Mesothelial cell of epicardium (in vitro differentiated cells): Measurements from ENCODE around the gene SIPA1L3. TPM values are rescaled to one million over a fixed set of nuclear protein-coding genes. Genes with fewer than 3 reads are reported as not detected.

Source experiments
- DNase-seq, 2 experiments: peaks; one replicate each; pipeline ENCODE4 v3.0.0; 2021; ENCODE audit warnings: low spot score in 2 of 2; ENCODE audit not compliant: unreplicated experiment in 2 of 2
- H3K27ac Mint-ChIP-seq: 2 replicates; pipeline ENCODE4 v1.8.0; 2021; ENCODE audit warnings: mixed read lengths
- H3K27me3 Mint-ChIP-seq: 2 replicates; pipeline ENCODE4 v1.8.0; 2021; ENCODE audit warnings: low read depth, mixed read lengths
- H3K36me3 Mint-ChIP-seq: 2 replicates; pipeline ENCODE4 v1.8.0; 2021; ENCODE audit warnings: mixed read lengths
- H3K4me1 Mint-ChIP-seq: 2 replicates; pipeline ENCODE4 v1.8.0; 2021; ENCODE audit warnings: mixed read lengths
- H3K4me3 Mint-ChIP-seq: 2 replicates; pipeline ENCODE4 v1.8.0; 2021; ENCODE audit warnings: mild to moderate bottlenecking, moderate library complexity, mixed read lengths
- H3K9me3 Mint-ChIP-seq: 2 replicates; pipeline ENCODE4 v1.8.0; 2021; ENCODE audit warnings: mixed read lengths
- total RNA-seq: library from RNA; stranded (reverse); gene quantifications from 3 replicates; pipeline ENCODE4 v1.2.1, GENCODE V29; 2021
- TF ChIP-seq, protein P1 (sequence below): fragments of 200-600 bp; sonication (generic); IDR thresholded peaks from one replicate; pipeline ENCODE4 v1.5.0; 2021; ENCODE audit warnings: antibody characterized with exemption; ENCODE audit not compliant: unreplicated experiment

Gene SIPA1L3
- total RNA-seq, 1 donor from 2014 or later, result 58.2 TPM

DNA sequence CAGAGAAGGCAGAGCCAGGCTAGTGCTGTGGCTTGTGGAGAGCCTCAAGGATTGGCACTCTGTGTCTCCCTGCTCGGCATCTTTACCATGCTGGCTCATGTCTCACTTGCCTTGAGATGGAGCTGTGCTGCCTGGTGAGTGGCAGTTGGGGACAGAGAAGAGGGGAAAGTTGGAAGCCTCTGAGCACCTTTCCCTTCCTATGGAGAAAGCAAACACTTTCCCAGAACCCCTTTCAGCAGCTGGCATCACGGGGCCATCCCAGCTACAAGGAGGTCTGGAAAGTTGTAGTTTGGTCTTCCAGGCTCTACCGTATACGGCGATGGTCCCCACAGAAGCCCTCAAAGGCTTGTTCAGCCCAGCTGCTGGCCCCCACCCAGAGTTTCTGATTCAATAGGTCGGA is 258.3 kb downstream of the SIPA1L3 start:
- Mint-ChIP-seq H3K27ac (no peak overlapping the region), H3K9me3 (peaks cover 3% of the 10 kb centered on the region), H3K27me3 (no peaks in the 10 kb centered on the region), H3K36me3 (peaks cover 51% of the 10 kb centered on the region), H3K4me1 (no peaks in the 10 kb centered on the region), H3K4me3 (no peak overlapping the region)
- DNase-seq, result no peak
- TF ChIP-seq, protein P1, sequence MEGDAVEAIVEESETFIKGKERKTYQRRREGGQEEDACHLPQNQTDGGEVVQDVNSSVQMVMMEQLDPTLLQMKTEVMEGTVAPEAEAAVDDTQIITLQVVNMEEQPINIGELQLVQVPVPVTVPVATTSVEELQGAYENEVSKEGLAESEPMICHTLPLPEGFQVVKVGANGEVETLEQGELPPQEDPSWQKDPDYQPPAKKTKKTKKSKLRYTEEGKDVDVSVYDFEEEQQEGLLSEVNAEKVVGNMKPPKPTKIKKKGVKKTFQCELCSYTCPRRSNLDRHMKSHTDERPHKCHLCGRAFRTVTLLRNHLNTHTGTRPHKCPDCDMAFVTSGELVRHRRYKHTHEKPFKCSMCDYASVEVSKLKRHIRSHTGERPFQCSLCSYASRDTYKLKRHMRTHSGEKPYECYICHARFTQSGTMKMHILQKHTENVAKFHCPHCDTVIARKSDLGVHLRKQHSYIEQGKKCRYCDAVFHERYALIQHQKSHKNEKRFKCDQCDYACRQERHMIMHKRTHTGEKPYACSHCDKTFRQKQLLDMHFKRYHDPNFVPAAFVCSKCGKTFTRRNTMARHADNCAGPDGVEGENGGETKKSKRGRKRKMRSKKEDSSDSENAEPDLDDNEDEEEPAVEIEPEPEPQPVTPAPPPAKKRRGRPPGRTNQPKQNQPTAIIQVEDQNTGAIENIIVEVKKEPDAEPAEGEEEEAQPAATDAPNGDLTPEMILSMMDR, result no peak

DNA sequence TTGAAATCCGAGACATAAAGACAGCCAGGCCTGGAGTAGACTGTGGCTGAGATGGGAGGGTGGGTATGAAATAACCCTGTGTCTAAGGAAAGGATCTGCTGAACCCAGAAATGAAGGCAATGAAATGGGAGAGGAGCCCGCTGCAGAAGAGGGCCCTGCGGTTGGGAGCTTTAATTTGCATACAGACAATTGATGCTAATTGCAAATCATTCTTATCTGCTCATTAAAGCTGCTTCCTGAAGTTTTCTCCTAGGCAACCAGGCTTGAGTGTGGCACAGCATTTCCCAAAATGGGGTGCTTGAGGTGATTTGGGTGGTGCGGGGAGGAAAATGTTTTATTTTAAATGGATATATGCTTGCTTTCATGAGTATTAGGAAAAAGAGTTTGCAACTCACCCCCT is 261.6 kb downstream of the SIPA1L3 start:
- no peak for DNase-seq
- TF ChIP-seq, protein P1, result no peak
- H3K27me3 Mint-ChIP-seq, result no peaks in the 10 kb centered on the region
- no peaks in the 10 kb centered on the region for H3K4me1 Mint-ChIP-seq
- H3K36me3 Mint-ChIP-seq, result peaks cover 30% of the 10 kb centered on the region
- no peak overlapping the region for H3K4me3 Mint-ChIP-seq
- no peaks in the 10 kb centered on the region for H3K9me3 Mint-ChIP-seq
- no peak overlapping the region for H3K27ac Mint-ChIP-seq

DNA sequence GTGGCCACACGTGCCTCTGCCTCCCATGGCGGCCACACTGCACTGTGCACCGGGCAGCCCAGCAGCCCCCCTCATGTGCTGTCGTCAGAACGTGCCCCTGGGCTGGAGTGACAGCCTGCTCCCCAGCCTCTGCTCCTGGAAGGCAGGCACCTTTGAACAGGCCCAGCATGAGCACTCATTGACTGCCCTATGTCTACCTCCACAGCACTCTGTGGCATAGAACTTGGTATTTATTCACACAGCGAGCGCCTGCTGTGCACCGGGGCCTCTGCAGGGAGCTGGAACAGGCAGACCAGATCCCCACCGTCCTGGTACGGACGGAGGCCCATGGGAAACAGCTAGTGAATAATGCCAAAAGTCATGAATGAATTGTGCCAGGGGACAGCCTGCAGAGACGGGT is 263.3 kb downstream of the SIPA1L3 start:
- H3K27me3 Mint-ChIP-seq, result no peaks in the 10 kb centered on the region
- H3K27ac Mint-ChIP-seq, result no peak overlapping the region
- H3K4me1 Mint-ChIP-seq, result no peaks in the 10 kb centered on the region
- peaks cover 17% of the 10 kb centered on the region for H3K36me3 Mint-ChIP-seq
- no peaks in the 10 kb centered on the region for H3K9me3 Mint-ChIP-seq
- no peak for DNase-seq
- no peak overlapping the region for H3K4me3 Mint-ChIP-seq
- TF ChIP-seq, protein P1, result no peak

DNA sequence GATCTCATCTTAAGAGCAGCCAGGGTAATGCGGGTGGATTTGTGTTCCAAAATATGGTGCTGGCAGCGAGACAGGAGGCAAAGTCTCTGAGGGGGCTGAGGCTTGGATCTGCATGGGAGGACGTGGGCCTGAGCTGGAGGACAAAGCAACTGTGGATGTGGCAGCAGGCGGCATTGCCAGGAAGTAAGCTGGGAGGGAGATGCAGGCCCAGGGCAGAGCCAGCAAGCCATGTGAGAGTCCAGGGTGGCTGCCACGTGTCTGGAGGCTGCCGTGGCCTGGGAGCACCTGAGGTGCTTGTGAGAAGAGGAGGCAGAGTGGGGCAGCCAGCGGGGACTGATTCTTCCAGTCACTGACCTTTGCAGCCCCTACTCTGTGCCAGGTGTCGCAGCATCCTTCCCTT is 265.0 kb downstream of the SIPA1L3 start:
- DNase-seq, result no peak
- TF ChIP-seq, protein P1, result no peak
- Mint-ChIP-seq H3K9me3 (no peaks in the 10 kb centered on the region), H3K27ac (no peak overlapping the region), H3K27me3 (no peaks in the 10 kb centered on the region), H3K36me3 (peaks cover 10% of the 10 kb centered on the region), H3K4me1 (no peaks in the 10 kb centered on the region), H3K4me3 (no peak overlapping the region)

DNA sequence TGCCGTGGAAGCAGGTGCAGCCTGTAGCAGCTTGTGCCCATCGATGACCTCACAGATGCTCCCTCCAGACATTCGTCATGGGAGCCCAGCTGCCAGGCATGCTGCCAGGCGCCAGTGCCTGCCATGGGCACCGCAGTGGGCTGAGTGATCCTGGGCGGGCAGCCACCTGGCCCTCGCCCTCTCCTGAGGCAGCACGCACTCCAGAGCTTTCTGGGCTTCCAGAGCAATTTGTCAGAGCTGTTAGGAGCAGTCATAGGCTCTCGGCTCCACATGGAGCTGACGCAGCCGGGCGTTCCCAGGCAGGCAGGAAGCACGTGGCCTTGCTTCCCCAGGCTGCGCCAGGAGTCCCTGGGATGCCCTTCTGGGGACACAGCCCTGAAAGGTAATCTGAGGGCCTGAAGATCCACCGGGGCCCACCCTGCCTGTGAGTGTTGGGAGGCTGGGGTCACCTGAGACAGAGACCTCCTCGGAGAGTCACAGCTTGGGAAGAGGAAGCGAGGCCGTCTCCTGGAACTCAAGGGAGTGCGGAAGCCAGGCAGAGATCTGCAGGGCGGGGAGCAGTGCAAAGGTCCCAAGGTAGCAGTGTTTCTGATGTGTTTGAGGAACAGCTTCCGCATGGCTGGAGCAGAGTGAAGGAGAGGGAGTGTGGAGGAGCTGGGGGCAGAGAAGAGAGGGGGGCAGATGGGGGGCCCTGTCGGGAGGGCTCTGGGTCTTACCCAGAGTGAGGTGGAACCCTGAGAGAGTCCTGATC is 266.5 kb downstream of the SIPA1L3 start:
- Mint-ChIP-seq H3K27me3 (no peaks in the 10 kb centered on the region), H3K27ac (no peak overlapping the region), H3K36me3 (peaks cover 8% of the 10 kb centered on the region), H3K4me3 (no peak overlapping the region), H3K4me1 (no peaks in the 10 kb centered on the region), H3K9me3 (no peaks in the 10 kb centered on the region)
- TF ChIP-seq, protein P1, result no peak
- no peak for DNase-seq
